H1 (cell line): ENCODE measurements around the gene CC2D1A. TPM values are rescaled to one million over a fixed set of nuclear protein-coding genes. Genes with fewer than 3 reads are reported as not detected.

ENCODE experiments used
- CTCF ChIA-PET: fragments of 300-600 bp; sonication (Branson Sonifier 250); formaldehyde crosslinking; loops from one replicate; lab custom pipeline; 2021; ENCODE audit not compliant: partially characterized antibody; lab: Charles Lee
- POLR2A ChIA-PET: fragments of 300-600 bp; sonication (Branson Sonifier 250); formaldehyde crosslinking; loops from one replicate; lab custom pipeline; 2021; ENCODE audit warnings: inconsistent platforms; ENCODE audit not compliant: partially characterized antibody; lab: Charles Lee
- DNase-seq, 2 experiments: peaks; one replicate each; pipeline versions ENCODE4 v3.0.0 to v3.0.0-alpha.2; 2010 to 2022; ENCODE audit warnings: low spot score in 2 of 2, low read depth in 1 of 2, mixed read lengths in 1 of 2
- FAIRE-seq: peaks from 2 replicates; lab custom pipeline; 2011; peaks lifted over from hg19 to GRCh38; lab: Jason Lieb, UNC
- H2AFZ ChIP-seq: 2 replicates; pipeline ENCODE4 v1.8.1; 2012; ENCODE audit warnings: low read length, inconsistent platforms
- H2AK5ac ChIP-seq: 2 replicates; pipeline ENCODE4 v1.6.1; 2013; ENCODE audit warnings: low read depth, low read length
- H2BK120ac ChIP-seq: replicated peaks from 2 replicates; pipeline ENCODE3; 2013; ENCODE audit warnings: low read depth, low read length, inconsistent platforms
- H2BK12ac ChIP-seq: 2 replicates; pipeline ENCODE4 v1.6.1; 2013; ENCODE audit warnings: low read depth, low read length
- H2BK15ac ChIP-seq: 2 replicates; pipeline ENCODE4 v1.6.1; 2013; ENCODE audit warnings: low read length
- H2BK20ac ChIP-seq: 2 replicates; pipeline ENCODE4 v1.6.1; 2013; ENCODE audit warnings: low read length
- H2BK5ac ChIP-seq: 2 replicates; pipeline ENCODE4 v1.6.1; 2013; ENCODE audit warnings: low read depth, low read length
- H3K14ac ChIP-seq: 2 replicates; pipeline ENCODE4 v1.6.1; 2013; ENCODE audit warnings: inconsistent platforms; ENCODE audit not compliant: insufficient read length
- H3K18ac ChIP-seq: 2 replicates; pipeline ENCODE4 v1.6.1; 2013; ENCODE audit warnings: low read length; ENCODE audit errors: extremely low read depth
- H3K23ac ChIP-seq: 2 replicates; pipeline ENCODE4 v1.6.1; 2013; ENCODE audit warnings: inconsistent platforms; ENCODE audit not compliant: insufficient read length
- H3K23me2 ChIP-seq: 2 replicates; pipeline ENCODE4 v1.6.1; 2013; ENCODE audit warnings: low read depth, low read length
- H3K27ac ChIP-seq: 2 replicates; pipeline ENCODE4 v1.6.1; 2011; ENCODE audit warnings: low read depth, low read length, inconsistent platforms
- H3K27me3 ChIP-seq, 4 experiments: replicated peaks in 1 of 4; 1 replicate in 1 of 4; 2 replicates in 3 of 4; pipeline versions ENCODE4 v1.6.1 to v1.8.1; 2011 to 2013; ENCODE audit warnings: low read length in 3 of 4, mild to moderate bottlenecking in 3 of 4, inconsistent platforms in 2 of 4, mixed read lengths in 2 of 4, moderate library complexity in 1 of 4; ENCODE audit not compliant: control insufficient read depth in 3 of 4, insufficient read depth in 3 of 4; ENCODE audit errors: extremely low read depth in 1 of 4
- H3K36me3 ChIP-seq, 4 experiments: 2 replicates each; pipeline versions ENCODE4 v1.6.1 to v1.8.1; 2011 to 2013; ENCODE audit warnings: mild to moderate bottlenecking in 4 of 4, low read length in 3 of 4, moderate library complexity in 2 of 4, control low read depth in 1 of 4, inconsistent platforms in 1 of 4; ENCODE audit not compliant: insufficient read depth in 4 of 4, control insufficient read depth in 2 of 4
- H3K4ac ChIP-seq: replicated peaks from 2 replicates; pipeline ENCODE3; 2013; ENCODE audit warnings: low read length, low read depth, mixed read lengths, inconsistent platforms; ENCODE audit not compliant: insufficient read length
- H3K4me1 ChIP-seq, 4 experiments: replicated peaks in 1 of 4; 1 replicate in 1 of 4; 2 replicates in 3 of 4; pipeline versions ENCODE4 v1.6.1 to v1.8.1; 2011 to 2013; ENCODE audit warnings: low read length in 3 of 4, inconsistent platforms in 2 of 4, mixed read lengths in 1 of 4; ENCODE audit not compliant: insufficient read depth in 4 of 4, control insufficient read depth in 3 of 4
- H3K4me2 ChIP-seq, 2 experiments: 2 replicates each; pipeline versions ENCODE4 v1.6.1 to v1.8.1; 2011 to 2013; ENCODE audit warnings: low read depth in 2 of 2, low read length in 2 of 2, control low read depth in 1 of 2, inconsistent platforms in 1 of 2, mild to moderate bottlenecking in 1 of 2; ENCODE audit not compliant: insufficient read depth in 1 of 2
- H3K4me3 ChIP-seq, 4 experiments: fragments of 200-600, 300-600 bp in 1 of 4; sonication (generic), shearing (Covaris generic), sonication (Bioruptor Twin) in 1 of 4; 2 replicates each; pipeline versions ENCODE4 v1.5.1 to v1.8.1; 2011 to 2016; ENCODE audit warnings: low read length in 4 of 4, low read depth in 3 of 4, control low read depth in 2 of 4, inconsistent platforms in 2 of 4, mild to moderate bottlenecking in 2 of 4, mixed read lengths in 1 of 4, moderate library complexity in 1 of 4; ENCODE audit not compliant: insufficient read depth in 2 of 4; ENCODE audit errors: extremely low read depth in 1 of 4
- H3K56ac ChIP-seq: replicated peaks from 2 replicates; pipeline ENCODE3; 2013; ENCODE audit warnings: low read depth, mild to moderate bottlenecking, mixed read lengths, low read length, inconsistent platforms; ENCODE audit not compliant: insufficient read length
- H3K79me1 ChIP-seq: 2 replicates; pipeline ENCODE4 v1.6.1; 2013; ENCODE audit warnings: low read depth, low read length, control low read depth
- H3K79me2 ChIP-seq, 2 experiments: 2 replicates each; pipeline versions ENCODE4 v1.6.1 to v1.8.1; 2012 to 2013; ENCODE audit warnings: low read length in 2 of 2, mild to moderate bottlenecking in 2 of 2, inconsistent platforms in 1 of 2; ENCODE audit not compliant: insufficient read depth in 2 of 2, control insufficient read depth in 1 of 2
- H3K9ac ChIP-seq, 4 experiments: replicated peaks in 1 of 4; 1 replicate in 1 of 4; 2 replicates in 3 of 4; pipeline versions ENCODE4 v1.6.1 to v1.8.1; 2011 to 2013; ENCODE audit warnings: low read depth in 3 of 4, low read length in 3 of 4, control low read depth in 2 of 4, mild to moderate bottlenecking in 2 of 4, moderate library complexity in 2 of 4, inconsistent platforms in 1 of 4; ENCODE audit errors: extremely low read depth in 1 of 4
- H3K9me3 ChIP-seq, 2 experiments: 2 replicates each; pipeline versions ENCODE4 v1.6.1 to v1.8.1; 2012 to 2013; ENCODE audit warnings: mild to moderate bottlenecking in 2 of 2, moderate library complexity in 2 of 2, control low read depth in 1 of 2, inconsistent platforms in 1 of 2, low read depth in 1 of 2, low read length in 1 of 2, mixed read lengths in 1 of 2; ENCODE audit not compliant: insufficient read depth in 2 of 2
- H4K20me1 ChIP-seq, 2 experiments: replicated peaks in 1 of 2; 2 replicates each; pipeline versions ENCODE3 to v1.8.1; 2011 to 2013; ENCODE audit warnings: inconsistent platforms in 2 of 2, low read length in 2 of 2, mild to moderate bottlenecking in 1 of 2; ENCODE audit not compliant: insufficient read depth in 2 of 2, control insufficient read depth in 1 of 2
- H4K5ac ChIP-seq: 2 replicates; pipeline ENCODE4 v1.6.1; 2013; ENCODE audit warnings: low read length, low read depth, mixed read lengths, inconsistent platforms; ENCODE audit not compliant: insufficient read length
- H4K8ac ChIP-seq: 2 replicates; pipeline ENCODE4 v1.8.0; 2013; ENCODE audit warnings: mild to moderate bottlenecking, moderate library complexity, low read length, inconsistent platforms; ENCODE audit not compliant: insufficient read depth; ENCODE audit errors: extremely low read depth
- H4K91ac ChIP-seq: replicated peaks from 2 replicates; pipeline ENCODE3; 2013; ENCODE audit warnings: low read length, mixed read lengths, inconsistent platforms; ENCODE audit not compliant: insufficient read length
- CREB1 ChIP-seq: IDR thresholded peaks from 2 replicates; pipeline ENCODE4 v1.6.1; 2012; ENCODE audit warnings: inconsistent platforms
- EGR1 ChIP-seq: IDR thresholded peaks from 2 replicates; pipeline ENCODE4 v1.6.1; 2011; ENCODE audit warnings: low read depth, low read length, borderline replicate concordance
- GABPA ChIP-seq: IDR thresholded peaks from 2 replicates; pipeline ENCODE4 v1.6.1; 2011; ENCODE audit warnings: mild to moderate bottlenecking, low read length, moderate library complexity, borderline replicate concordance; ENCODE audit not compliant: insufficient read depth
- HDAC6 ChIP-seq: IDR thresholded peaks from one replicate; pipeline ENCODE4 v1.7.1; 2012; ENCODE audit warnings: low read depth, mild to moderate bottlenecking, inconsistent platforms, low read length, moderate library complexity
- KDM1A ChIP-seq: fragments of 200-600, 300-600 bp; sonication (generic); IDR thresholded peaks from 2 replicates; pipeline ENCODE4 v1.7.1; 2016; ENCODE audit warnings: mild to moderate bottlenecking, low read length, borderline replicate concordance
- PHF8 ChIP-seq: fragments of 200-600 bp; sonication (generic); conservative IDR thresholded peaks from 2 replicates; pipeline ENCODE4 v1.7.1; 2012; ENCODE audit warnings: low read depth, mild to moderate bottlenecking, inconsistent platforms, low read length, moderate library complexity
- SAP30 ChIP-seq: fragments of 300-600 bp; sonication (generic); IDR thresholded peaks from 2 replicates; pipeline ENCODE4 v1.7.1; 2012; ENCODE audit warnings: low read length, moderate library complexity, mild to moderate bottlenecking, inconsistent platforms; ENCODE audit not compliant: insufficient read depth, insufficient replicate concordance
- SIX5 ChIP-seq: IDR thresholded peaks from 2 replicates; pipeline ENCODE4 v1.6.1; 2011; ENCODE audit warnings: mild to moderate bottlenecking, low read depth, low read length
- TAF1 ChIP-seq: IDR thresholded peaks from 2 replicates; pipeline ENCODE4 v1.6.1; 2011; ENCODE audit warnings: mild to moderate bottlenecking, low read depth, low read length
- TBP ChIP-seq: IDR thresholded peaks from 2 replicates; pipeline ENCODE4 v1.6.1; 2011; ENCODE audit warnings: low read depth, low read length, improper control_type of control experiment
- TEAD4 ChIP-seq: IDR thresholded peaks from 2 replicates; pipeline ENCODE4 v1.6.1; 2012; ENCODE audit warnings: low read depth, low read length, inconsistent platforms, mixed read lengths
- WGBS, 2 experiments: shearing (Covaris generic) in 1 of 2; methylation state at CpG; one replicate each; pipeline versions ENCODE4 v1.1.6 to v1.1.7; 2013 to 2015; ENCODE audit warnings: low lambda C conversion rate in 2 of 2, mixed read lengths in 2 of 2, inconsistent platforms in 1 of 2, low coverage in 1 of 2, missing lambda C conversion rate in 1 of 2; ENCODE audit not compliant: insufficient replicate concordance in 2 of 2, insufficient coverage in 1 of 2, insufficient read length in 1 of 2; ENCODE audit errors: extremely low coverage in 1 of 2, missing lambda C conversion rate in 1 of 2; 5-methylcytosine and 5-hydroxymethylcytosine counted together
- polyA plus RNA-seq, 7 experiments: library from polyadenylated mRNA; depleted of rRNA in 3 of 7; stranded (reverse) in 5 of 7; unstranded in 2 of 7; fragments of >200 nt in 5 of 7; fragments of 200-250 nt in 2 of 7; gene quantifications; 1 replicate in 5 of 7; 2 replicates in 1 of 7; 4 replicates in 1 of 7; pipeline versions ENCODE4 v1.2.1 to v1.2.3, GENCODE V29; 2011 to 2013; ENCODE audit warnings: missing spikeins in 2 of 7, mixed read lengths in 2 of 7
- total RNA-seq: library from RNA; stranded (reverse); fragmentation: NEBNext Ultra II Directional; extraction: Animal tissue kit (Norgen Biotek cat#: 25700); gene quantifications from 2 replicates; pipeline ENCODE4 v1.2.1, GENCODE V29; 2021

The CC2D1A gene
- total and polyA plus RNA-seq, 2 of the 8 experiments (the other 6 are each of a cell fraction or from before 2014, with no cell fraction given), result 12.5 to 33.0 TPM

DNA sequence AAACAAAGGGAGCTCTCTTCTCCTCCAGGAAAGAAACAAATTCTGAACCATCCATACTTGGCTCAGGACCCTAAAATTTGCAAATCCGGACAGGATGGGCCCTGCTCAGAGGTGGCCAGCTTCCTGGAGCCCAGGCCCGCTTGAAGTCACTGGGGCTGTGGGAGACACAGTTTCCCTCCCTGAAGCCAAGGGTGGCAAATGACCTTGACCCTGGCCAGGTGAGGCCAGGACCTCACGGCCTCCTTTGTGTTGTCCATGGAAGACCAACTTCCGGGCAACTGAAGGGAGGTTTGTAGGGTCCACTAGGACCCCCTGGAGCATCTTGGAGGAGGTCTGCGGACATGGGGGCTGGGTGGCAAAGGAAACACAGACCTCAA is 23.6 kb upstream of the CC2D1A start:
- no peak overlapping the region for H4K5ac ChIP-seq

More for the DNA sequence above, 23.6 kb upstream of the CC2D1A start:
- Histone ChIP-seq H2BK15ac (peak overlapping the region; percentile 72; the same call in 1 of the 2 replicates), H3K9me3 (no peaks in the 10 kb centered on the region), H4K20me1 (no peaks in the 10 kb centered on the region), H2BK20ac (no peak overlapping the region), H3K23me2 (no peaks in the 10 kb centered on the region), H3K18ac (no peak overlapping the region), H2AFZ (no peak overlapping the region), H3K27me3 (peaks cover 0 to 3% (median 0%) of the 10 kb centered on the region in 4 experiments; a peak in 2 of 7 replicates), H3K23ac (no peak overlapping the region), H2AK5ac (no peak overlapping the region), H3K79me2 (no peaks in the 10 kb centered on the region), H3K36me3 (no peaks in the 10 kb centered on the region), H3K4me1 (peaks cover 6 to 23% (median 16%) of the 10 kb centered on the region in 4 experiments), H3K4me2 (no peak overlapping the region), H4K8ac (no peak overlapping the region; the same call in 1 of the 2 replicates), H2BK12ac (no peak overlapping the region), H3K79me1 (no peaks in the 10 kb centered on the region), H4K91ac (peak overlapping the region; percentile 88), H3K27ac (no peak overlapping the region), H2BK5ac (no peak overlapping the region), H3K9ac (no peak overlapping the region), H3K56ac (no peak overlapping the region), H2BK120ac (no peak overlapping the region), H3K14ac (no peak overlapping the region), H3K4ac (no peak overlapping the region), H3K4me3 (no peak overlapping the region)
- 88% methylated on average over 5 of the region's 5 CpGs; no CpG with 5 or more reads in 1 of the 2 experiments for WGBS, 2 experiments
- CTCF ChIA-PET, result interaction anchor here (0.6 to 8.7 kb wide), 17 partner anchors 9 to 254 kb away, joined by 3 to 76 read pairs (median 8); partner anchors contain the start of genes ASF1B, DCAF15, MISP3 and PALM3
- no peak for FAIRE-seq
- POLR2A ChIA-PET, result interaction anchor here (1.1 to 3.3 kb wide), 8 partner anchors 24 to 191 kb away, joined by 4 to 13 read pairs (median 6); partner anchors contain the start of genes BRME1, CC2D1A, DCAF15 and MISP3
- no peak for DNase-seq
- TF ChIP-seq TEAD4, result no peak
- TF ChIP-seq GABPA, result no peak
- no peak for TF ChIP-seq EGR1
- TF ChIP-seq HDAC6, result no peak
- no peak for TF ChIP-seq TBP
- TF ChIP-seq SAP30, result no peak
- TF ChIP-seq SIX5, result no peak
- no peak for TF ChIP-seq TAF1
- no peak for TF ChIP-seq CREB1
- no peak for TF ChIP-seq PHF8
- TF ChIP-seq KDM1A, result no peak
